ENCODE measurements around the gene HOXB4.

DNA sequence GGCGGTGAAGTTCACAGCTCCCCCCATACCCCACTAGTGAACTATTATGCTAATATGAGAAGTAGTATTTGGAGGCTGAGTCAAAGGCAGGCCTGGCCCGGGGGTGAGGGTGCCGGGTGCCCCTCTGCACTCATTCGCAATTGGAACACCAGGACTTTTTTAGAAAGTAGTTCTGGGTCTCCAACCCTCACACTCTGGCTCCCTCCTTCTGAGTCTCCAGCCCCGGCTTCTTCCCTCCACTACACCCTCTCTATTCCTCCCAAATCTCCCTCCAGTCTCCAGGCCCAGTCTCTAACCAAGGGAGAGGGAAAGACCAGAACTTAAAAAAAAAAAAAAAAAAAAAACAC, 21.9 kb downstream of the HOXB4 start:
- TF ChIP-seq, protein P1, sequence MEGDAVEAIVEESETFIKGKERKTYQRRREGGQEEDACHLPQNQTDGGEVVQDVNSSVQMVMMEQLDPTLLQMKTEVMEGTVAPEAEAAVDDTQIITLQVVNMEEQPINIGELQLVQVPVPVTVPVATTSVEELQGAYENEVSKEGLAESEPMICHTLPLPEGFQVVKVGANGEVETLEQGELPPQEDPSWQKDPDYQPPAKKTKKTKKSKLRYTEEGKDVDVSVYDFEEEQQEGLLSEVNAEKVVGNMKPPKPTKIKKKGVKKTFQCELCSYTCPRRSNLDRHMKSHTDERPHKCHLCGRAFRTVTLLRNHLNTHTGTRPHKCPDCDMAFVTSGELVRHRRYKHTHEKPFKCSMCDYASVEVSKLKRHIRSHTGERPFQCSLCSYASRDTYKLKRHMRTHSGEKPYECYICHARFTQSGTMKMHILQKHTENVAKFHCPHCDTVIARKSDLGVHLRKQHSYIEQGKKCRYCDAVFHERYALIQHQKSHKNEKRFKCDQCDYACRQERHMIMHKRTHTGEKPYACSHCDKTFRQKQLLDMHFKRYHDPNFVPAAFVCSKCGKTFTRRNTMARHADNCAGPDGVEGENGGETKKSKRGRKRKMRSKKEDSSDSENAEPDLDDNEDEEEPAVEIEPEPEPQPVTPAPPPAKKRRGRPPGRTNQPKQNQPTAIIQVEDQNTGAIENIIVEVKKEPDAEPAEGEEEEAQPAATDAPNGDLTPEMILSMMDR (conservative IDR thresholded peaks at IDR 0.05; ENCODE audit: low read length): no peak
- no peak for TF ChIP-seq EZH2phosphoT487 (IDR thresholded peaks at IDR 0.05; ENCODE audit: borderline replicate concordance, low read depth, low read length)

All from OCI-LY7 (cell line).